Endothelial cell of umbilical vein (primary cell): Measurements from ENCODE around the gene BACH2.

ENCODE experiments used
- EZH2 ChIP-seq: IDR thresholded peaks from 2 replicates; pipeline ENCODE4 v1.6.1; 2012; ENCODE audit warnings: borderline replicate concordance, low read depth, mild to moderate bottlenecking, moderate library complexity, low read length, inconsistent platforms; ENCODE audit not compliant: severe bottlenecking
- MYC ChIP-seq: IDR thresholded peaks from one replicate; pipeline ENCODE4 v1.6.1; 2011; ENCODE audit warnings: mild to moderate bottlenecking, low read depth, low read length
- POLR2A ChIP-seq: IDR thresholded peaks from 2 replicates; pipeline ENCODE4 v1.6.1; 2012; ENCODE audit warnings: low read depth, mild to moderate bottlenecking, control low read depth, low read length
- POLR2AphosphoS5 ChIP-seq: IDR thresholded peaks from 2 replicates; pipeline ENCODE4 v1.6.1; 2012; ENCODE audit warnings: low read depth, mild to moderate bottlenecking, control low read depth, low read length, moderate library complexity; ENCODE audit not compliant: insufficient read depth
- TF ChIP-seq, protein P1 (sequence below), 2 donors: IDR thresholded peaks; 1 replicate in 1 of 2; 2 replicates in 1 of 2; pipeline ENCODE4 v1.5.1; 2011; ENCODE audit warnings: low read length in 2 of 2, mild to moderate bottlenecking in 2 of 2, moderate library complexity in 2 of 2, control low read depth in 1 of 2, inconsistent platforms in 1 of 2, low read depth in 1 of 2; ENCODE audit not compliant: insufficient read depth in 1 of 2; ENCODE audit errors: extremely low read depth in 1 of 2
- TF ChIP-seq, protein P2 (sequence below): IDR thresholded peaks from 2 replicates; pipeline ENCODE4 v1.6.1; 2011; ENCODE audit not compliant: insufficient read depth, insufficient read length

DNA sequence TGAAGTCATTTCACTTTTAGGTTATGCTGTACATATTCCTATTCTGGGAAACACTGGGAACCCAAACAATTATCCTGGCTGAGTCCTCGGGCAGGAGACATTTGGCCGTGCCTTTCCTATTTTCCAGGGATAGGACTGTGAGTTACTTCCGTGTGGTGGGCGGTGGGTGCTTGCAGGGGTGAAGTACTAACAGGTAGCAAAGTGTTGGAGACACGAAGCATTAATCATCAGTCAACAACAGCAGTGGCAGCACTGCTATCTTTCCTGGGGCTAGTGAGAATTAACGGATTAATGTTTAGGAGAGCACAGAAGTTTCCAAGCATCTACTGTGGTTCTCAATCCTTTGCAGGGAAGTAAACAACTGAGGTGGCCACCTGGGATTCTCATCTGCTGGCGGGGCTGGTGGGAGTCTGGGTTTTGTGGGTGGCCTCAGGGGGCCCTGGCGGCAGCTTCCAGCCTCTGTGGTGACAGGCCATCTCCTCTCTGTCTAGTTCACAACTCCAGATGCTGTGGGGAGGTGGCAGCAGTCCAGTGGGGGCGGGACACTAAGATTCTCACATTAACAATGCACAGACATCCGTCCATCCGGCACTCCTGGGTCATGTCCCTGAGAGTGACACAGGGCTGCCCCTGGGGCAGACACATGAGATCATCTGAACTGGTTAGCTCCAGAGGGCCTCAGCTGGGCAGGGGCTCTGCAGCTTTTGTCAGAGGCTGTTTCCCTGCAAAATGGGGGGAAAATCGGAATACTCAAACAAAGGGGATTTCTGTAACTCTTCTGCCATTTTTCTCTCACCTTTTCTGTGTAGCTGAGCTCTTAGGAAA is 311.5 kb downstream of the BACH2 start:
- TF ChIP-seq POLR2AphosphoS5, result no peak
- TF ChIP-seq, protein P1, sequence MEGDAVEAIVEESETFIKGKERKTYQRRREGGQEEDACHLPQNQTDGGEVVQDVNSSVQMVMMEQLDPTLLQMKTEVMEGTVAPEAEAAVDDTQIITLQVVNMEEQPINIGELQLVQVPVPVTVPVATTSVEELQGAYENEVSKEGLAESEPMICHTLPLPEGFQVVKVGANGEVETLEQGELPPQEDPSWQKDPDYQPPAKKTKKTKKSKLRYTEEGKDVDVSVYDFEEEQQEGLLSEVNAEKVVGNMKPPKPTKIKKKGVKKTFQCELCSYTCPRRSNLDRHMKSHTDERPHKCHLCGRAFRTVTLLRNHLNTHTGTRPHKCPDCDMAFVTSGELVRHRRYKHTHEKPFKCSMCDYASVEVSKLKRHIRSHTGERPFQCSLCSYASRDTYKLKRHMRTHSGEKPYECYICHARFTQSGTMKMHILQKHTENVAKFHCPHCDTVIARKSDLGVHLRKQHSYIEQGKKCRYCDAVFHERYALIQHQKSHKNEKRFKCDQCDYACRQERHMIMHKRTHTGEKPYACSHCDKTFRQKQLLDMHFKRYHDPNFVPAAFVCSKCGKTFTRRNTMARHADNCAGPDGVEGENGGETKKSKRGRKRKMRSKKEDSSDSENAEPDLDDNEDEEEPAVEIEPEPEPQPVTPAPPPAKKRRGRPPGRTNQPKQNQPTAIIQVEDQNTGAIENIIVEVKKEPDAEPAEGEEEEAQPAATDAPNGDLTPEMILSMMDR (IDR thresholded peaks at IDR 0.05; ENCODE audit: extremely low read depth in 1 of 2, insufficient read depth in 1 of 2, low read depth in 1 of 2, low read length in 2 of 2), result no peak
- no peak for TF ChIP-seq POLR2A
- TF ChIP-seq, protein P2, sequence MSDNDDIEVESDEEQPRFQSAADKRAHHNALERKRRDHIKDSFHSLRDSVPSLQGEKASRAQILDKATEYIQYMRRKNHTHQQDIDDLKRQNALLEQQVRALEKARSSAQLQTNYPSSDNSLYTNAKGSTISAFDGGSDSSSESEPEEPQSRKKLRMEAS, result no peak
- no peak for TF ChIP-seq MYC
- no peak for TF ChIP-seq EZH2
